Right lung (tissue), 5 donors: ENCODE results near the gene MEN1. TPM values are rescaled to one million over a fixed set of nuclear protein-coding genes. Genes with fewer than 3 reads are reported as not detected.

Source experiments
- DNase-seq, 2 donors: peaks; one replicate each; pipeline ENCODE4 v3.0.0-alpha.2; 2013
- polyA plus RNA-seq, 5 donors: library from polyadenylated mRNA; unstranded; fragments of 120-200 nt; gene quantifications; one replicate each; pipeline versions ENCODE4 v1.2.1 to v1.2.3, GENCODE V29; 2013; ENCODE audit warnings: inconsistent platforms in 1 of 5, low replicate concordance in 1 of 5; ENCODE audit not compliant: insufficient read length in 5 of 5, insufficient read depth in 1 of 5

MEN1 gene
- polyA plus RNA-seq, 5 donors: 30.3 to 48.5 (median 37.1) TPM

- DNase-seq: no peak
These were observed 45.0 kb downstream of the MEN1 start for GRCh38 chr11:64765291-64765850.

DNA sequence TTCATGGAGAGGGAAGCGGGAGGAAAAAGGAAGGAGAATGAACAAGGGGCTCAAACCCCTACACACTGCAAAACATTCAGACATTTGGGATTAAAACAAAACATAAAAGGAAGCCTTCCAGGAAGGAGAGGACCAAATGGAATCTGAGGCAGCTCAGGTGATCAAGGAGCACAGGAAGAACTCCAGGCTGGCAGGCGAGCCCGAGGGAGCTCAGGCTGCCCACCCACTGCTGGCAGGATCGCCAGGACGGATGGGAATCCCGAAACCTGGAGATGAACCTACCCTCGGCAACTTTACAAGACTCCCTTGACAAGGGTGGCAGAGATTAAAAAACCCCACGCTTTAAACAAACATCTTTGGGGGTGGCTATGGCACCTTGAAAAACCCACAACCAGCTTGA lies 45.6 kb downstream of the MEN1 start:
- no peak for DNase-seq

- no peak for DNase-seq
These were observed 46.2 kb downstream of the MEN1 start for GRCh38 chr11:64764040-64764611.

GRCh38 chr11:64763526-64764039 lies 46.8 kb downstream of the MEN1 start:
- DNase-seq: no peak

GRCh38 chr11:64762674-64763525 lies 47.5 kb downstream of the MEN1 start:
- no peak for DNase-seq

DNA sequence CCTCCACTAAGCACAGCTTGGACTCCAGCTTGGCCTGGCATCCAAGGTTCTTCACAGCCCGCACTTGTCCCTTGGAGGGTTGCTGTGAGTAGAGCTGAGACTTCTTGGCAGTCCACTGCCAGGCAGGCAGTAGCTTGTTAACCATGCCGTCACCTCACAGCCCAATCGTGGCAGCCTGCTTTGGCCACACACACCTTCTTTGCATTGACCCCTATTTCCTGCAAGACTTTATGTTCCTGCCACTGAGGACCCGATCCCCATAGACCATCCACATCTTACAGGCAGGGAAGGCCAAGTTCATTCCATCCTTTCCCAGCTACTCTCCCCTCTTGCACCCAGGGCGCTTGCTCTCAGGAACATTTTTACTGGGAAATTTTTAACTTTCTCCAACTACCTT lies 48.1 kb downstream of the MEN1 start:
- no peak for DNase-seq

DNA sequence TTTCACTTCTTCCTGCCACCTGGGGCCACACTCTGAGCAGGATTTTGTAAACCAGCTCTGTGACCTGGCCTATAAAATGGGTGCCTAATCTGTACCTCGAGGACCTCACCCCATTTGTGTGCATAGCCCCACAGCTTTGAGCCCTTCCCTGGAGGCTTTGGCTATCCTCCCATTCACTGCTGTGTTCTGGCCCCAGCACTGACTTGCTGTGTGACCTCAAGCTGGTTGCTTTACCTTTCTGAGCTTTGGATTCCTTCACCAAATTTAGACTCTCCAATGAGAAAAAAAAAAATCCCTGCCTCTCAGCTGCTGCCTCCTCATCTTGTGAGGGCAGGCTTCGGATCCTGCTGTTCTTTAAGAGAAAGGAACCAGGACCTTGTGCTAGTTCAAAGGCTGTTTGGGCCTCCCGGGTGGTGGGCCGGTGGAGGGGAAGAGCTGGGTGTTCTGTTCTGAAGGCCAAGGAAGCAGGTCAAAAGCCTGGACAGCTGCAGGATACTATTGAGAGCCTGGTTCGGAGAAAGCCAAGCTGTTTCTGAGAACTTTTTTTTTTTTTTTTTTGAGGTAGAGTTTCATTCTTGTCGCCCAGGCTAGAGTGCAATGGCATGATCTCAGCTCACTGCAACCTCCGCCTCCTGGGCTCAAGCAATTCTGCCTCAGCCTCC lies 49.5 kb downstream of the MEN1 start:
- no peak for DNase-seq

DNA sequence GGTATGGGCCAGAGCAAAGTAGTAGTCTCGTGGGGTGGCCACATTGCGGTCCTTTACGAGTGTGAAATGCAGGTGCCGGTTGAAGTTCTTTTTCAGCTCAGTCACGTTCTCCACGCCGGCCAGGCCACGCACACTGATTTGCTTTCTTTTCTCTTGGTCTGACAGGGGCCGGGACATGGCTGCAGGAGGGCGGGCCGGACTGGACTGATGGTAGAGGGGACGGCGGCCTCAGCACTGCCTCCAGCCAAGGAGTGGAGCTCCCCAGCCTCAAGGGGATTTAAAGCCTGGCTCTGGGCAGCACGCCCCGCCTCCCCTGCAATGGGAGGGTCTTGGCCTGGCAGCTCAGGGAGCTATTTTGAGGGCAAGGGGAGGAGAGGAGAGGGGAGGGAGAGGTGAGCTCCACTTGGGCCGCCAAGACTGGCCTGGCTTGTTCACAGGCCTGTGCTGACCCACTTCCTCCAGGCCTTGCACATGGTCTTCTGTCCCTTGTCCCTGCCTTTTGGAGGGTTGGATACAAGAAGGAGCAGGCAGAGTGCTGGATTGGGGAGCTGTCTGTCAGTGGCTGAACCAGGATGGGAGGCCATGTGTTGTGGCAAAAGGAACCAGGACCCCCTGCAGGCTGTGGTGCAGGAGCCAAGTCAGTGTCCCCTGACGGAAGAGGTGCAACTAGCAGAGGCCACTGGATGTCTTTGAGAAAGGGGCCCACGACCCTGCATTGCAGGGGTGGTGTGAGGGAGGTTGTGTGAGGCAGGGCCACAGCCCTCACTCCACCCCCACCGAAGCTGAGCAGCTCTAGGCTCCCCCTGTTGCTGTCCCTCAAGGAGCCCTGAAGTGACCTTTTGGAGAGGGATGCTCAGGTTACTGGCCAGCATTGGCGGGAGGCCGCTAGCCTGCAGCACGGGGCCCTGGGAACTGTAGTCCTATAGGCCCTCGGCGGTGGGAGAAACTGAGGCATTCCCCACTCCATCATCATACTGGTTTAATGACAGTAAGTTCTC lies 50.3 kb downstream of the MEN1 start, which contains the start of gene PYGM:
TSS of gene PYGM (minus strand) at position 253 of the 998 bp plus-strand sequence. CDS start at position 177, 76 bp downstream.
- peak; percentile 68 to 71 for DNase-seq

DNA sequence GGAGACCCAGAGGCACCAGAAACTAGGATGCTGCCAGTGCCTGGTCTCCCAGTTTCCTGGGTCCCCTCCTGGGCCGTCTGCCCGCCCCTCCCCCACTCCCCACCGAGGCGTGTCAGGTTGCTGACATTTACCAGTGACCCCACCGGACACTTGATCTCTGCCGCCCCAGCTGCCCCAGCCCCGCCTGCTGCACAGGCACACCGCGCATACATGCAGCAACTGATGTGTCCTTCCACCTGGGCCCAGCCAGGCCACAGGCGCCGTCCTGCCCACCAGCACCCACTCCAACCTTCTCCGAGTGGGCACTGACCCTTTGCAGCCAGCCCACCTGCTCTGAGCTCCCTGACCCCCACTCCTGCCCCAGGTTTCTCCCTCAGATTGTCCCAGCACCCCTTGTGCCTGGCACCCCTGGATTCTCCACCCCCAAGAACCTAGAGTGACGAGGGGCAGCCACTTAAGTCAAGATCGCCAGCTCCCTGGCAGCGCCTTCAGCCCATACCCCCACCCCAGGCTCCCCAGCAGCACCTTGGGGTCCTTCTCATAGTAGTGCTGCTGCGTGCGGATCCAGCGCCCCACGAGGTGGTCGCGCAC lies 51.1 kb downstream of the MEN1 start:
- no peak for DNase-seq

GRCh38 chr11:64758330-64759079 lies 51.8 kb downstream of the MEN1 start:
- no peak for DNase-seq

GRCh38 chr11:64757549-64758329 lies 52.6 kb downstream of the MEN1 start:
- DNase-seq: no peak

- DNase-seq: no peak
These were observed 54.5 kb downstream of the MEN1 start for GRCh38 chr11:64755681-64756361.

DNA sequence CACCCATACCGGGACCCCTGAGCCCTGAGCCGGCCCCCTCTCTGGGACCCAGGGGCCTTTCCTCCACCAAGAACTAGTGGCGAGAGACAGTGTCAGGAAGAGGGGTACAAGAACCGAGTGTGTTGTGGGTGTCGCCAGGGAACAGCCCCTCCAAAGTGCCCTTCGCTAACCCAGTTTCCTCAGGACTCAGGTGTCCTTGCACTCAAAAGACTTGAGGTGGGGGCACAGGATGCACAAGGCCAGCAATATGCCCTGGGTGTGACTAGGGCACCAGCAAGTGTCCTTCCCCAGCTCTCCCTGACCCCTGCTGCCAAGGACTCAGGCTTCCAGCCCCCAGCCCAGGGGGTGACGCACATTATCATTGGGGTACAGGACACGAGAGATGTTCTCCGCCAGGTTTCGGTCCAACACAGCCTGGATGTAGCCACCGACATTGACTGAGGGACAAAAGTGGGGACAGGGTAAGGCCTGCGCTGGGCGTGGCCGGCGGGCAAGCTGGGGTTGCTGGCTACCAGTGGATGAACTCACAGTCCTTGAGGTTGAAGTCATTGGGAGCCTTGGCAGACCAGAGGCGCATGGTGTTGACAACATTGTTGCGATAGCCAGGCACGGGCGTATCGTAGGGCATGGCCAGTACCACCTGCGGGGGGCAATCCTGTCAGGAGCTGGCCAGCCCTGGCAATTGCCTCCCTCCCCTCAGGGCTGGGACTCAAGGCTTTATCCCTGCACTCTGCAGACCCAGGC lies 55.3 kb downstream of the MEN1 start:
- no peak for DNase-seq

DNA sequence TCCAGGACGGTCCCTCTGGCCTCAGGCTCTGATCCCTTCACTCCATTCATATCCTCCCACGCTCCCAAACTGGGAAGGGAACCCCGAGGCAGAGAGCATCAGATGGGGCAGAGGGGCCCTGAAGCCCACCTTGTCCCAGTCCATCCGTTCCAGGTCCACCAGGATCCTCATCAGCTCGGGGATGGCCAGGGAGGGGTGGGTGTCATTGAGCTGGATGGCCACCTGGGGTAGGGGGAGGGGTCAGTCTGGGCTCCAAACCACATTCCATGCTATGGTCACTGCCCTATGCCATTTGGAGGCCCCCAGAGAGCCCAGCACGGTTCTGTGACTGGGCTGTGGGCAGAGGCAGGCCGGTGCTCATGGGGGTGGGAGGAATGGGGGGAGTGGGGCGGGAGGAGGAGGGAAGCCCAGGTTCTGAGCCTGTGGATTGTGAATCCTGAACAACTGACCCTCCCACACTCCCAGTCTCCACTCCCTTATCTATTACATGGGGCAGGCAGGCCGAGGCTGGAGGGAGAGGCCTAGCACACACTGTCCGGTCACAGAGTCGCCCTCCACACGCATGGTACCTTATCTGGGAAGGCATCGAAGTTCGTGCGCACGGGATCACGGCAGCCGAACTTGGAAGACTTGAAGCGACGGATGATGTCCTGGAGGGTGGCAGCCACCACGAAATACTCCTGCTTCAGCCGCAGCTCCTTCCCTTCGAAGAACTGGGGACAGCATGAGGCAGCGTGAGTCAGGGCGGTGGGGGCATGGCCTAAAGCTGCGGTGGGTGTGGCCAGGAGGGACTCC lies 56.0 kb downstream of the MEN1 start:
- no peak for DNase-seq
